OCI-LY1 (cell line): ENCODE data around the gene P4HA1.

Experiments
- H2AFZ ChIP-seq: fragments of 200-600 bp; sonication (generic), shearing (Covaris generic); 2 replicates; pipeline ENCODE4 v1.6.0; 2014; ENCODE audit warnings: antibody characterized with exemption, mild to moderate bottlenecking, low read length
- H3F3A ChIP-seq: fragments of 200-600 bp; sonication (generic), shearing (Covaris generic); 2 replicates; pipeline ENCODE4 v1.6.0; 2014; ENCODE audit warnings: mild to moderate bottlenecking, antibody characterized with exemption, low read length, moderate library complexity; ENCODE audit not compliant: insufficient read depth
- H3K27ac ChIP-seq: fragments of 200-600 bp; sonication (generic); 2 replicates; pipeline ENCODE4 v1.5.1; 2014; ENCODE audit warnings: low read length, mixed run types, mild to moderate bottlenecking, low read depth; ENCODE audit not compliant: poor library complexity, severe bottlenecking
- H3K27me3 ChIP-seq: fragments of 200-600 bp; sonication (generic); 2 replicates; pipeline ENCODE4 v1.6.0; 2014; ENCODE audit warnings: antibody characterized with exemption, mild to moderate bottlenecking, low read length, moderate library complexity; ENCODE audit not compliant: insufficient read depth
- H3K36me3 ChIP-seq: fragments of 200-600 bp; sonication (generic); 2 replicates; pipeline ENCODE4 v1.6.1; 2014; ENCODE audit warnings: mild to moderate bottlenecking, antibody characterized with exemption, low read length, moderate library complexity, mixed read lengths; ENCODE audit not compliant: insufficient read depth
- H3K4me1 ChIP-seq: fragments of 200-600 bp; sonication (generic); 2 replicates; pipeline ENCODE4 v1.5.1; 2014; ENCODE audit warnings: mild to moderate bottlenecking, low read length, moderate library complexity; ENCODE audit not compliant: insufficient read depth, severe bottlenecking
- H3K4me2 ChIP-seq: fragments of 200-600 bp; sonication (generic), shearing (Covaris generic); 2 replicates; pipeline ENCODE4 v1.6.1; 2014; ENCODE audit warnings: low read length
- H3K4me3 ChIP-seq: fragments of 200-600 bp; sonication (generic); 2 replicates; pipeline ENCODE4 v1.5.1; 2014; ENCODE audit warnings: low read length, low read depth, mild to moderate bottlenecking, mixed read lengths; ENCODE audit not compliant: poor library complexity, severe bottlenecking
- H3K79me2 ChIP-seq: fragments of 200-600 bp; shearing (Covaris generic); 2 replicates; pipeline ENCODE4 v1.6.1; 2016; ENCODE audit warnings: mixed run types, low read length, mixed read lengths; ENCODE audit not compliant: insufficient read depth
- H3K9ac ChIP-seq: fragments of 200-600 bp; sonication (generic), shearing (Covaris generic); 2 replicates; pipeline ENCODE4 v1.6.1; 2014; ENCODE audit warnings: mild to moderate bottlenecking, low read length, mixed read lengths
- H3K9me2 ChIP-seq: fragments of 200-600 bp; sonication (generic), shearing (Covaris generic); 2 replicates; pipeline ENCODE4 v1.6.1; 2014; ENCODE audit warnings: low read depth, mild to moderate bottlenecking, low read length, mixed read lengths
- H3K9me3 ChIP-seq: fragments of 200-600 bp; shearing (Covaris generic); 2 replicates; pipeline ENCODE4 v1.6.1; 2014; ENCODE audit warnings: low read length, mixed read lengths
- H4K20me1 ChIP-seq: fragments of 200-600 bp; sonication (generic), shearing (Covaris generic); 2 replicates; pipeline ENCODE4 v1.6.0; 2016; ENCODE audit warnings: mild to moderate bottlenecking, low read length; ENCODE audit not compliant: insufficient read depth
- EZH2 ChIP-seq: fragments of 200-600 bp; sonication (generic), shearing (Covaris generic); IDR thresholded peaks from 2 replicates; pipeline ENCODE4 v1.8.0; 2017; ENCODE audit warnings: borderline replicate concordance, mixed run types, mild to moderate bottlenecking, antibody characterized with exemption, low read length, moderate library complexity, mixed read lengths
- TF ChIP-seq, protein P1 (sequence below): fragments of 200-600 bp; sonication (generic), shearing (Covaris generic); IDR thresholded peaks from 2 replicates; pipeline ENCODE4 v1.5.1; 2017; ENCODE audit warnings: mild to moderate bottlenecking, antibody characterized with exemption, low read length, moderate library complexity, mixed read lengths

Gene P4HA1

DNA sequence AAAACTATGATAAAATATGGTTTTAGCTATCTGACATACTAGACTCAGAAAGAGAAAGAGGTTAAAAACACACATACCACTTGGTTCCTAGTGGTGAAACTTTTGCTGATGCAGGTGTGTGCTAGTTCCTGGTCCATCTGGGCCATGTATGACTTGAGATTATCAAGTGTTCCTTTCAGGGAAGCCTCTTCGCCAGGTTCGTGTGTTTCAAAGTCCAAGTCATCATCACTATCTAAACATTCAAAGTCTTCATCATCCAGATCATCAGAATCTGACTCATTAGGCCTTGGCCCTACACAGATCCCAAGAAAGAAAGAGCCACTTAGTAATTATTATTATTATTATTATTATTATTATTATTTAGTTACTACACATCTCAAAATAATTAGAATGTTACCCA, 40.0 kb upstream of the P4HA1 start:
- Histone ChIP-seq H3K9ac (no peak overlapping the region), H3K27ac (no peak overlapping the region), H3K36me3 (peaks cover 83% of the 10 kb centered on the region), H3K79me2 (no peaks in the 10 kb centered on the region), H4K20me1 (no peaks in the 10 kb centered on the region), H3F3A (no peaks in the 10 kb centered on the region), H3K4me2 (no peak overlapping the region), H3K9me3 (no peaks in the 10 kb centered on the region), H3K4me3 (no peak overlapping the region), H2AFZ (no peak overlapping the region), H3K9me2 (no peaks in the 10 kb centered on the region), H3K27me3 (no peaks in the 10 kb centered on the region), H3K4me1 (no peaks in the 10 kb centered on the region)
- TF ChIP-seq, protein P1, sequence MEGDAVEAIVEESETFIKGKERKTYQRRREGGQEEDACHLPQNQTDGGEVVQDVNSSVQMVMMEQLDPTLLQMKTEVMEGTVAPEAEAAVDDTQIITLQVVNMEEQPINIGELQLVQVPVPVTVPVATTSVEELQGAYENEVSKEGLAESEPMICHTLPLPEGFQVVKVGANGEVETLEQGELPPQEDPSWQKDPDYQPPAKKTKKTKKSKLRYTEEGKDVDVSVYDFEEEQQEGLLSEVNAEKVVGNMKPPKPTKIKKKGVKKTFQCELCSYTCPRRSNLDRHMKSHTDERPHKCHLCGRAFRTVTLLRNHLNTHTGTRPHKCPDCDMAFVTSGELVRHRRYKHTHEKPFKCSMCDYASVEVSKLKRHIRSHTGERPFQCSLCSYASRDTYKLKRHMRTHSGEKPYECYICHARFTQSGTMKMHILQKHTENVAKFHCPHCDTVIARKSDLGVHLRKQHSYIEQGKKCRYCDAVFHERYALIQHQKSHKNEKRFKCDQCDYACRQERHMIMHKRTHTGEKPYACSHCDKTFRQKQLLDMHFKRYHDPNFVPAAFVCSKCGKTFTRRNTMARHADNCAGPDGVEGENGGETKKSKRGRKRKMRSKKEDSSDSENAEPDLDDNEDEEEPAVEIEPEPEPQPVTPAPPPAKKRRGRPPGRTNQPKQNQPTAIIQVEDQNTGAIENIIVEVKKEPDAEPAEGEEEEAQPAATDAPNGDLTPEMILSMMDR: no peak
- no peak for TF ChIP-seq EZH2

DNA sequence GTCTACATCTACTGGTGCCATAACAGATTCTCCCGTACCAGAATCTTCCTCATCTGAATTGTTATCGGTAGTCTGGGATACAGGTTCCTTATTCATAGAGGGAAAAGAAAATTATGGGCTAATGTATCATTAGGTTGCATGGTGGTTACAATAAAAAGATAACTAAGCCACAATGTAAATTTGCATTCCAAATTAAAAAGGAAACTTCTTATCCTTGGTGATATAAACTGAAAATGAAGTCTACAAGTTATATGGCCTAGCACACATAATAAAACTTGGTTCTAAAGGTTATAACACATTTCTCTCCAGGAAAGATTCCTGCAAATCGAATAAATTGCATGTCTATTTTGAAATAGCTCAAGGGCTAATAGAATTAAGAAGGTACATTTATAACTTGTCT, 38.1 kb upstream of the P4HA1 start:
- Histone ChIP-seq H3K9ac (no peak overlapping the region), H4K20me1 (no peaks in the 10 kb centered on the region), H3K27ac (no peak overlapping the region), H3K4me2 (no peak overlapping the region), H3F3A (no peaks in the 10 kb centered on the region), H3K4me1 (no peaks in the 10 kb centered on the region), H3K79me2 (no peaks in the 10 kb centered on the region), H3K9me3 (no peaks in the 10 kb centered on the region), H3K36me3 (peaks cover 82% of the 10 kb centered on the region), H3K27me3 (no peaks in the 10 kb centered on the region), H3K9me2 (no peaks in the 10 kb centered on the region), H3K4me3 (no peak overlapping the region), H2AFZ (no peak overlapping the region)
- TF ChIP-seq EZH2: no peak

DNA sequence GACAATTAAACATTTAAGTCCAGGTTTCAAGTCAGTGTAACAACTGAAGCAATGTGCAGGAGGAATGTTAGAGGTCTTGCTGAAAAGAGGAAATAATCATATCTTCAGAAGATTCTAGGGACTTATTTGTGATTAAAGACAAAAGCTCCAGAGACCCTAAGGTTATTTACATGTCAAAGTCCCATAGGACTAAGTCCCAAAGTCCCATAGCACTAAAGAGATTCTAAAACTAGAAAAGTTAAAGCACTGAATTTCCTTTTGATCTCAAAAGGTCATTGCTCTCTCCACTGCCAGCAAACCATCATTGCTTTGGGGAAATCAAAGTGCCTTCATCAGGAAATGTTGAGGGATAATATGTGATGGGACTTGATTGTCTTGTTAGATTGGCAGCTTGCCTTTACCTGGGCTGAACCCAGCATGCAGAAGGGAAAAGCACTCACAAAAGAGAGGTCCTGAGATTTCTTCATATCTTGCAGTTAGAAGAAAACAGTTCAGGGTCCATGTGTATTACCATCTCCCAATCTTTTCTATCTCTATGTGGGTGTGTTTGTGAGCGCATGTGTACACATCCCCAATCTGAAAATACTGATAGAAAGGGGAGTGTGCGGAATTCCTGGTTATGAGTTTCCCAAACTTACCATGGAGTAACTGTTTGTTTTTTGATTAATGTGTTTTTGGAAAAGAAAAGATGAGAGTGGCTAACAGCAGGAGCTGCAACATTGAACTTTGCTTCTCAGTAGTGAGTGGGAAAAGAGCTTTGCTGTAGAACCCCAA, 35.4 kb upstream of the P4HA1 start:
- Histone ChIP-seq H4K20me1 (no peaks in the 10 kb centered on the region), H3K4me2 (no peak overlapping the region), H3K27me3 (no peaks in the 10 kb centered on the region), H3K9me3 (no peaks in the 10 kb centered on the region), H3K4me3 (no peak overlapping the region), H3F3A (no peaks in the 10 kb centered on the region), H3K9me2 (no peaks in the 10 kb centered on the region), H3K36me3 (peaks cover 74% of the 10 kb centered on the region), H2AFZ (no peak overlapping the region), H3K79me2 (no peaks in the 10 kb centered on the region), H3K9ac (no peak overlapping the region), H3K4me1 (no peaks in the 10 kb centered on the region), H3K27ac (no peak overlapping the region)
- TF ChIP-seq, protein P1: no peak
- TF ChIP-seq EZH2: no peak

DNA sequence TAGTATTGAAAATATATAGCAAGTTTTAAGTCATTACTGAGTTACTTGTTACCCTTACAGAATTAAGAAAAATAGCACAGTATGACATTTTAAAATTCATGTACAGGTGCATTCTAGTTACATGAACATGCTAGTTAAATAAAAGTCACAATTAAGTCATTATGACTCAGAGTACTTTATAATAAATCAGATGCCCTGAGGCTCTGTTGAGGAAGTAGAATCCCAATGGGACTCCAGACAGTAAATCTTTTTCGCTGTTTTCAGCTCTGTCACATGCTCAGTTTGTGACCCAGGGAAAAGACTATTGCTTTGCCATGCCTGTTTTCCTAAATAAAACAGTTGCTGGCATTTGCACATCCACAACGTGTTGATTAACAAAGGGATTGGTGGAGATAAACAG, 34.6 kb upstream of the P4HA1 start:
- no peak overlapping the region for H3K9ac ChIP-seq
- H3K4me2 ChIP-seq: no peak overlapping the region
- H3F3A ChIP-seq: no peaks in the 10 kb centered on the region
- no peak overlapping the region for H2AFZ ChIP-seq
- no peak overlapping the region for H3K27ac ChIP-seq
- no peaks in the 10 kb centered on the region for H4K20me1 ChIP-seq
- H3K9me2 ChIP-seq: no peaks in the 10 kb centered on the region
- H3K9me3 ChIP-seq: no peaks in the 10 kb centered on the region
- no peak overlapping the region for H3K4me3 ChIP-seq
- no peaks in the 10 kb centered on the region for H3K79me2 ChIP-seq
- TF ChIP-seq, protein P1: no peak
- no peak for TF ChIP-seq EZH2
- H3K36me3 ChIP-seq: peaks cover 75% of the 10 kb centered on the region
- H3K27me3 ChIP-seq: no peaks in the 10 kb centered on the region
- no peaks in the 10 kb centered on the region for H3K4me1 ChIP-seq
